NCI-H774 (cell line): Measurements from ENCODE around the gene SSR2.

Experiments
- DNase-seq: peaks from one replicate; lab custom pipeline; 2025; lab: John Stamatoyannopoulos, UW

SSR2 gene

DNA sequence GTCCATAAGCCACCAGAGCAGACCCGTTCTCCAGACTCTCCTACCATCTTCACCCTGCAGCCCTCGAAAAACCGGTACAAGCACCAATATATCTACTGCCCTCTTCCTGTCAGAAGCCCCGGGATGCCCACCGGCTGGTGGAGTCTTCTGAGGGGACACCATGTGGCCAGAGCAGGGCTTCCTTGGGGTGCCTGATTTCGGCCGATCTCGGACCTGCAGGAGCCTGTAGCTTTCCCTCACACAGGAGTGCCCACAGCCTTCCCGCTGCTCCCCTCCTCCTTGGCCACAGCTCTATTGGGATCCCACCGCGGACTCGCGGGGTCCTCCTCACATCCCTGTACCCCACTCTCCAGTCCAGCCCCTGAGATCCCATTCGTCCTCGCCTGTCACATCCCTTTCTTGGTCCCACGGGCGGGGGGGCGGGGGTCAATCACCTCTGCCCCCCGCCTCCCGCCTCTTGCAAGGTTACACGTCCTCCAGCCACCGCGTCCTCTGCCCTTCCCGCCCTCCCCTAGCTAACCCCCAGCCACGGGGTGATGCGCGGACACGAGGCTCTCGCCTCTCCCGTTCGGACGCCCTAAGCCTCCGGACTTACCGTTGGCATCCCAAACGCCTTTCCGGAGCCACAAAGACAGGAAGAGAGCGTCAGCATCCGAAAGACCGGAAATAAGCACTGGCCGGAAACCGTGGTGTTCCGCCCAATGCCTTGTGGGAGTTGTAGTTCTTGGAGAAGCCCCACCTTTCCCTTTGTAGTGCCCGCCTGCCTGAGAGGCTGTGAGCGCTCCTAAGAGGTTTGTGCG lies at the start of gene SSR2:
Gene SSR2 (minus strand): TSS at position 659 of the 800 bp plus-strand sequence. CDS start 784 bp downstream, outside the sequence.
- DNase-seq: peak; percentile 95

DNA sequence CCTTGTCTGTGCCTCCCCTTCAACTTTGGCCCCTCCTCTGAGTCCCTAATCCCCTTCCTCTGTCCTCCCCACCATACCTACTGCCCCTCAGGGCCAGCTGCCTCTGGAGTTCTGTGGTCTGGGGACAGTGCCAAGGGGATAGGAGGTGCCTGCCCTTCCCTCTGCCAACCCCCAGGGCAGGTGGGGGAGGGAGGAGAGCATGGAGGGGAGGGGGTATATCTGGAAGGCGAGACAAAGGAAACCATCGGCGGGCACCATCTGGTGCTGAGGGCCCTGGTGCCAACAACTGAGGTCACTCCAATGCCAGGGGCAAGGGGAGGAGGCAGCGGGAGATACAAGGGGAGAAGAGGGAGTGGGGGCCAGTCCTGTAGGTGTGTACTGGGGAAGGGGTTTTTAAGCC lies 49.8 kb upstream of the SSR2 start:
- no peak for DNase-seq

DNA sequence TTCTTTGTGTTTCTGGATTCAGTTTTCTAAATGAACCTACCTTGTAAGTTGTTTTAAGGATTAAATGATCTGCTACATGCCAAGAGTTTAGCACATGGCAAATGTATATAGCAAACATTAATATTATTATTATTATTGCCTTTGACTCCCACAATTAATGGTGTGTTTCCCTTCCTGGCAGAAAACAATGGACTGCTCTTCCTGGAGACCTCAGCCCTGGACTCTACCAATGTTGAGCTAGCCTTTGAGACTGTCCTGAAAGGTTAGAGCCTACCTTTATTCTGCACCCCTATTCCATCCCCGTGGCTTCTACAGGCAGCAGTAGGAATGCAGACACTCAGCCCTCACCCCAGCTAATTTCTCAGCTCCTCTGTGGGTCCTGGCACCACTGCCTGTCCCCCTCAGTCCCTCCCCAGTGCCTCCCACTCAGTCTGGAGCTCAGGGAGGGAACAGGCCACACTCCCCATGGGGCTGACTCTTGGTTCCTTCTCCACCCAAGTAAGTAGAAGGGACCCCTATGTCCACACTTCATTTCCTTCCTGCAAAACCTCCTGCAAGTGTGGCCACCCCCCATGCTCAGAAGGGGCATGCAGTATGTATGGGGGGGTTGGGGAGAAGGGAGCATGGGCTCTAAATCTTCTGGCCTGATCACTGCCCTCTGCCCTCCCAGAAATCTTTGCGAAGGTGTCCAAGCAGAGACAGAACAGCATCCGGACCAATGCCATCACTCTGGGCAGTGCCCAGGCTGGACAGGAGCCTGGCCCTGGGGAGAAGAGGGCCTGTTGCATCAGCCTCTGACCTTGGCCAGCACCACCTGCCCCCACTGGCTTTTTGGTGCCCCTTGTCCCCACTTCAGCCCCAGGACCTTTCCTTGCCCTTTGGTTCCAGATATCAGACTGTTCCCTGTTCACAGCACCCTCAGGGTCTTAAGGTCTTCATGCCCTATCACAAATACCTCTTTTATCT lies 49.0 kb upstream of the SSR2 start:
- no peak for DNase-seq

DNA sequence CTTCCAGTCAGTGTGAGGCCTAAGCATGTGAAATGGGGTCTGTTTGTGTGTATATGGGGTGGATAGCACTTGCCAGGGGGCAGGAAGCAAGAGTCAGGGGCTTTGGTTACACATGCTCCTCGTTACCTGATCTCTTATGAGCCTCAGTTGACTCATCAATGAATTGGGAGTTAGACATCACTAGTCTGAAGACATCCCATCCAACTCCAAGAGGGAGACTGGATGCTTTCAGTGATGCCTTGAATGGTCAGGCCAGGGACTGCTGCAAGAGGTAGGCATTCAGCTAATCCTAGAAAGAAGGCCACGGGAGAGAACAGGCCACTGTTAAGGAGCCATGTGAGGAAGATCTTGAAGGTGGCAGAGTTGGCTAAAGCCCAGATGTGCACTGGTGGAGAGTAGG lies 46.5 kb upstream of the SSR2 start:
- no peak for DNase-seq

DNA sequence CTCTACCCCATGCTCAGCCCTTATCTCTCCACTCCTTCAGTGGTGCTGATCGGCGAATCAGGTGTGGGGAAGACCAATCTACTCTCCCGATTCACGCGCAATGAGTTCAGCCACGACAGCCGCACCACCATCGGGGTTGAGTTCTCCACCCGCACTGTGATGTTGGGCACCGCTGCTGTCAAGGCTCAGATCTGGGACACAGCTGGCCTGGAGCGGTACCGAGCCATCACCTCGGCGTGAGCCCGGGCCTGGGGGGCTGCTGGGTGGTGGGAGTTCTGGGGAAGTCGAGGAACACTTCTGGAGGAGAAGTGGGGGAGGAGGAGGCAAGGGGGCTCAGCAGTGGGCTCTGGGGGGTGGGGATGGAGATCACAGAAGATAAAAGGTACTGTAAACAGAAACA lies 45.1 kb upstream of the SSR2 start:
- DNase-seq: no peak

DNA sequence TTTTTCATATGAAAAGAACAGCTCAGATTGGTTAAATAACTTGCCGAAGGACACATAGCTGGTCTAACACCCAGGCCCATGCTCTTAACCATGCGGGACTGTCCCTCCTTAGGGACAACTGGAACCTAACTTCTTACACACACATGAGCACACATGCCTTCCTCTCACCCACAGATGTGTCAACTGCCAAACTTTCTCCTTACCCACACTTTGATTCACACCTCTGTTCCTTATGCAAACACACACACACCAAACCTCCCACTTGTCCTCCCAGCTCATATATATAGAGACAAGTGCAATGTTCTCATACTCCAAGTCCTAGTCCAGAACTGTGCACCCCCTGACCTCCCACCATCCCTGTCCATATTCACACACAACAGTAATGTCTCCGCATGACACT lies 44.5 kb upstream of the SSR2 start:
- DNase-seq: no peak

DNA sequence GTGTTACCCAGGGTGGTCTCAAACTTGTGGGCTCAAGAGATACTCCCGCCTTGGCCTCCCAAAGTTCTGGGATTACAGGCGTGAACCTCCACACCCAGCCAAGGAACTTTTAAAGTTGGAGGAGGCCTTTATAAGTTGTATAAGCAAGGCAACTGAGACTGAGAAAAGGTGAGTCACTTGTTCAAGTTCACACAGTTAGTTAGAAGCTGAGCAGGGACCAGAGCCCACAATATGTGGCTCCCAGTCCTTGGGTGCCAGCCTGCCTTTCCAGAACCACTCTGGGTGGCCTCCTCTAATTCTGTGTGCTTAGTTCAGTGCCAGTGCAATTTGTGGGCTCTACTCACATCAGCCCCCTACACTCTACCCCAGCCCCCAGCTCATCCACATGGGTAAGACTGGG lies 43.9 kb upstream of the SSR2 start:
- no peak for DNase-seq

DNA sequence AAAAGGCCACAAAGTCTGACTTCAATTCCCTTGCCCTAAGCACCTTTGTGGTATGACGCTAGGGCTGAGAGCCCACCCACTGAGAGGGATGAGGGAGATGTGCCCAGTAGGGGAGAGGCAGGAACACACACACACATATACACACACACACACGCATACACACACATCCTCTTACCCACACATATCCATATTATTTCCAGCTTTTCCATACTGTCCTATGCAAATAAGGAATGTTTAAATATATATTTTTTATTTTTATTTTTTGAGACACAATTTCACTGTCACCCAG lies 43.2 kb upstream of the SSR2 start:
- no peak for DNase-seq

DNA sequence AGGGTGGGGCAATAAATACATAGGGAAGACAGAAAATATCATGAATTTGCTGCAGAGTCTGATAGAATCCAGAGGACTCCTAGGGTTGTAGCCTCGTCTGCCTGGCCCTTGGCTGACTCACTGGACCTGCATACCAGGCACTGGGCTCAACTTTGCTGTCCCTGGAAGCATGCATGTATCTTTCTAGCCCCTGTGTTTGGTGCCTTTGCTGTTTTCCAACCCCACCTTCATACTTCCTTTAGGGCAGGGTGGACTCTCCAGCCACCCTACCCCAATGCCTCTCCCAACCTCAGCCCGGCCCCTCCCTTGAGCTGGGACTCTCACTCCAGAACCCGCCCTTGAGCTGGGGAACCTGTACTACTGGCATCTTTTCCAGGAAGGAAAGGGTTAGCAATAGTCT lies 41.4 kb upstream of the SSR2 start:
- no peak for DNase-seq

DNA sequence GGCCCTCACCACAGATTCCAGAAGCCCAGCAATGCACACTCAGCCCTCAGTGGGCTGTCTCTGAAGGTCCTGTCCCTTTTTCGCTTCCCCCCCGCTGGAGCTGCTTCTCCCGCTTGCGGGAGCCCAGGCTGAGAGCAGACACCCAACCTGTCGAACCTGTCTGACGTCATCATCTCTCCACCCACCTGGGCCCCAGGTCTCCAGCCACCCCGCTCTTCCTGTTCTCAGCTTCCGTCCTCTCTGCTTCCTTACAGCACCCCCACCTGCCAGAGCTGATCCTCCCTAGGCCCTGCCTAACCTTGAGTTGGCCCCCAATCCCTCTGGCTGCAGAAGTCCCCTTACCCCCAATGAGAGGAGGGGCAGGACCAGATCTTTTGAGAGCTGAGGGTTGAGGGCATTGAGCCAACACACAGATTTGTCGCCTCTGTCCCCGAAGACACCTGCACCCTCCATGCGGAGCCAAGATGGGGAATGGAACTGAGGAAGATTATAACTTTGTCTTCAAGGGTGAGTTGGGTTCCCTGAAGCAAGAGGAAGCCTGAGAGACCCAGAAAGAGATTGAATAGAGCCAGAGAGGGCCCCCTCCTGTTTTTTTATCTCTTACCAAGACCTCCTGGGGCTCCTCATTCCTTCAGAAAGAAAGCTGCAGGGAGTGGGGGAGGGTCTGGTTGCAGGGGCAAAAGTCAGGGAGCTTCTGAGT lies 40.3 kb upstream of the SSR2 start, which contains the start of gene RAB25:
Gene RAB25 (plus strand): TSS at position 224 of the 700 bp plus-strand sequence. CDS start 241 bp downstream, at position 465.
- DNase-seq: peak; percentile 87

DNA sequence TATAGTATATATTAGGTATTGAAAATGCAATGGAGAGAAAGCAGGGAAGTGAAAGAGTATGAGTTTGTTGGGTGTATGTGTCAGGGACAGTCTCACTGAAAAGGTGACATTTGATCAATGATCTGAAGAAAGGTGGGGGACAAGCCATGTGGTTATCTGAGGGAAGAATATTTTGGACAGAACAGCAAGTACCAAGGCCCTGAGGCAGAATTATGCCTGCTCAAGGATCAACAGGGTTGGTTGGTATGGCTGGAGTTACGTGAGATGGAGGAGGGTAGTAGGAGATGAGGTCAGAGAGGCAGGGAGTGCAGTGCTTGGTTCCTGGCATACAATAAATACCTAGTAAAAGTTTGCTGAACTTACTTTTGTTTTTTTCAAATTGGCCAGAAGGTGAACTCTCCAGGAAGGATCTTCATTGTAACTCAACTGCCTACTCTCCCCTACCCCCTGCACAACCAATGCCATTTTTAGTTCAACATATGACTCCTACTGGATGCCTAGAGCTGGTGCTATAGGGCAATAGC lies 35.6 kb upstream of the SSR2 start:
- DNase-seq: no peak

DNA sequence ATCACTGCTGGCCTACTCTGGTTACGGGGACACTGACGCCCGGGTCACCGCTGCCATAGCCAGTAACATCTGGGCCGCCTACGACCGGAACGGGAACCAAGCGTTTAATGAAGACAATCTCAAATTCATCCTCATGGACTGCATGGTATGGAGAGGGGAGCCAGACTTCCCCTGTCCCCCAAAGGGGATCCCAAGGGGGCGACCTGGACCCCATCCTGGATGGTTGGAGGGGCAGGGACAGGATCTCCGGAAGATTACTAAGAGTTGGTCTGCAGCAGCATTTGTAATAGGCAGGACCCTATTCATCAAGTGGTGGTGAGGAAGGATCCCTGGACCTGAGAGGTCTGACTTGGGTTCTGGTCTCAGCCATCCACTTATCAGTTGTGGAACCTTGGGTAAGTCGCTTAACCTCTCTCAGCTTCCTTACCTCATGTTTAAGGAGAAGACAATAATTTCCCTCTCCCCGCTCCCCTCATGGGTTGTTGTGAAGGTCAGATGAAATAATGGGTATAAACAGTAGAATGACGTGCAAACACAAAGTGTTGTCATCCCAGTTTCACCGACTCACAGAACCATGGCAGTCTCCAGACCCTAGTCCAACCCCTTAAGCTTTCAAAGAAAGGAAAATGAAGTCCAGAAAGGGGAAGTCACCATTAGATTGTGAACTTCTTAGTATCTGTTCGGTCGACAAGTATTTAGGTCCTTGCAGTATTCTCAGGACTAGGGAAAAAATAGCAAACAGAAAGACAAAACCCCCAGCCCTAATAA lies 34.7 kb upstream of the SSR2 start:
- DNase-seq: no peak

DNA sequence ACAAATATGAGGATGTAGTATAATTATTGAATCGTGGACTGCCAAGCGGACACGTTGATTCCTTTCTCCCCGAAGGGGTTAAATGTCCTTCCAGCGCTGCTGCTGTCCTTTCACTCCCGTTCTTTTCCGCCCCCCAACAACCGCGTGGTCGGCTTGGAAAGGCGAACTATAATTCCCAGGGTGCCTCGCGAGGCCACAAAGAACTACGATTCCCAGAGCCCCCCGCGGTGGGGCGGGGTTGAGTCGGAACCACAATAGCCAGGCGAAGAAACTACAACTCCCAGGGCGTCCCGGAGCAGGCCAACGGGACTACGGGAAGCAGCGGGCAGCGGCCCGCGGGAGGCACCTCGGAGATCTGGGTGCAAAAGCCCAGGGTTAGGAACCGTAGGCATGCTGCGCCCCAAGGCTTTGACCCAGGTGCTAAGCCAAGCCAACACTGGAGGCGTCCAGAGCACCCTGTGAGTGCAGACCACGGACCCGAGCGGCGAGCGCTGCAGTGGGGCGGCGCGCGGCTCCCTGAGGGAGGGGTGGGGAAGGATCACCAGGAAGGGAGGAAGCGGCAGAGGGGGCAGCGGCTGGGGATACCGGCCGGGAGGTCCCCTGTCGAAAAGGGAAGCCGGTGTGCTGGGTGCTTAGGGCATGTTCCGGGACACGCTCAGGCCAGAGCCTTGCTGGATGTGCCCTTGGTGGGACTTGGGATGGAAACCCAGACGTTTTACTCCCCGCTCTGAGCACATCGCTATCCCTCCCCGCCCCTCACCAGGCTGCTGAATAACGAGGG lies 33.9 kb upstream of the SSR2 start, which contains the start of gene LAMTOR2:
Gene LAMTOR2 (plus strand): TSS at position 283 of the 781 bp plus-strand sequence. CDS start 108 bp downstream, at position 391.
- DNase-seq: peak; percentile 98

DNA sequence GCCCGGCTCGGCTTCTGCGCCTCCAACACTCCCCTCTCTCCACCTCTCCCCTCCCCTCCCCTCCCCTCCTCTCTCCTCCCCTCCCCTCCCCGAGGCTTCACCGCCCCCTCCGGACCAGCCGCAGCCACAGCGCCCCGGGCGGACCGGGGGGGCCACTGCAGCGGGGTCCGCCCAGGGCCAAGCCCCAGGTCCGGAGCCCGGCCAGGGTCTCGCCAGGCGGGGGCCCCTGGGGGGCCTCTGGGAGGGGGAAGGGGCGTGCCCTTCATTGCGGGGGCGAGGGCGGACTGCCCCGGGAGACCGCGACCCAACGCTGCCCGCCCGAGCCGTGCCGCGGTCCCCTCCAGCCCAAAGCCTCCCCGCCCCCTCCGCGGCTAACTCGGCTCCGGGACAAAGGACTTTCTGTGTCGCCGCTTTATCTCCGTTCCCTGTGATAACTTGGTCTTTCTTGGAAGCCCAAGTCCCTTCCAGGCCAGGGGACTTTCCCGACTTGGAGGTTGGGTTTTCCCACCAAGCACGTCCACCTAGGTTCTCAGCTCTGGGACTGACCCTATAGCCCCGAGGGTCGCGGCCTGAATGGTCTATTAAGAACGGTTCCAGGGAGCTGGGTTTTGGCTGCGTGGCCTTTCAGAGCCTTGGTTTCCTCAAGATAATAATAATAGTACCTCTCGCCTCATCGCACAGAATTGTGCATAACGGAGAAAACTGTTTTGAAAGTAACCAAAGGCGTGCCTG lies 33.2 kb upstream of the SSR2 start, which contains the start of gene UBQLN4:
Gene UBQLN4 (minus strand): TSS at position 31 of the 732 bp plus-strand sequence. CDS start 97 bp downstream, outside the sequence.
- DNase-seq: peak; percentile 89

DNA sequence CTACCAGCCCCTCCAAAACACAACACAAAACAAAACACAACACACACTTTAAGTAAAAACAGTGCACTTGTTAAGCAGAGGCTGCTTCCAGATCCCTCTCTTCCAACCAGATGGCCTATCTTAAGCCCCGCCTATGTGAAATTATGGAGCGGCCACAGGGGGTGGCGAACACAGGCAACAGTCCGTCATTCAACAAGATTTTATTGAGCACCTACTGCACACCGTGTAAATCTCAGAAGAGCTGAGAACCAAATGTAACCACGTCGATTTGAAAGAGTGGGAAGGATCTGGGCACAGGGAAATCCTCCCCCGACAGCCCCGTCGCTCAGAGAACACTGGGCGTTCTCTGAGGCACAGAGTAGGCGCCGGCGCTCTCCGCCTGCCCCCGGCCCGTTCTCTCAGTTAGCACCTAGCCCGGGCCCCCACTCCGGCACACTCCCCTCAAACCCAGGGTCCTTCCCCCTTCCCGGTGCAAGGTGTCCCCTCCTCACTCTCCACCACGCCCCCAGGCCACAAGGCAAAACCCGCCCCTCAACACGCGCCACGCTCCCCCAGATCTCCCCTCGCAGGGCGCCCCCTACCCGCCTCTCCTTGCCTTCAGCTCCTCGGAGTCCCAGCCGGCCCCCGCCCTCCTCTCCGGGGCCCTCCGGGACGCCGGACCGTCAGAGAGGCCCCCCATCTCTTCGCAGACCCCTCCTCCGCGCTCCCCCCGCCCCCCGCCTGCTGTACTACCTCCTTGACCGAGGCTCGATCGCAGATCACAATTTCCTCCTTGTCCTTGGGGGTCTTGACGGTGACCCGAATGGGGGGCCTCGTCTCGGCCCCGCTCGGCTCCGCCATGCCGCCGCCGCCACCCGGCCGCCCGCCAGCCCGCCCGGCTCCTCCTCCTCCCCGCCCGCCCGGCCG lies 32.4 kb upstream of the SSR2 start:
- peak; percentile 27 for DNase-seq

DNA sequence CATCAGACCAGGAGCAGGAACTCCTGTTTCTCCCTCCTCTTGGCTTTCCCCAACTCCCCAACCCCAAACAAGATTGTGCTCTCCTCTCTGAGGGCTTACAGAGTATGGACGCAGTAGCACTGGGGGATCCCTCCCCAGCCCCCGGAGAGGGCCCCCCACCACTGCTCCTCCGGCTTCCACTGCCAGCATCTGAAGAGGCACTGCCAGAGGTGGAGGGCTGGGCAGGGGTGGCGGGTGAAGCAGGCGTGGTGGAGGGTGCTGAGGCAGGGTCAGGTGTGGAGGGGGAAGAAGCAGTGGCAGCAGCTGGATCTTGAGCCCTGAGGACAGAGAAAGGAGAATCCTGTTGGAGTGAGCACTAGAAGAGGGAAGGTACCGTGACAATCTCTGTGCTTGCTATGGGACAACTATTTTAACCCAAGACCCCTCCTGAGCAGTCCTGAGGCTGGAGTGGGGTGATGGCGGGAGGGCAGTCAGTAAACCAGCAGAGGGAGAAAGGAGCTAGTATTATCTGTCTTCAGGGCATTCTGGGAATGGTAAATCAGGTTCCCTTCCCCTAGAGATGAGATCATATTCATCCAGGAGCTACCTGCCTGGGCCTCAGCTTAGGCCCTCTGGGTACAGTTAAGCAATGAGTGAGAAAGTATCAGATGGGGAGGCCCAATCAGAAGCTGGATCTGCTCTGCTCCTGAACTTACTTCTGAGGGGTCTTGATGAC lies 30.4 kb upstream of the SSR2 start:
- no peak for DNase-seq

DNA sequence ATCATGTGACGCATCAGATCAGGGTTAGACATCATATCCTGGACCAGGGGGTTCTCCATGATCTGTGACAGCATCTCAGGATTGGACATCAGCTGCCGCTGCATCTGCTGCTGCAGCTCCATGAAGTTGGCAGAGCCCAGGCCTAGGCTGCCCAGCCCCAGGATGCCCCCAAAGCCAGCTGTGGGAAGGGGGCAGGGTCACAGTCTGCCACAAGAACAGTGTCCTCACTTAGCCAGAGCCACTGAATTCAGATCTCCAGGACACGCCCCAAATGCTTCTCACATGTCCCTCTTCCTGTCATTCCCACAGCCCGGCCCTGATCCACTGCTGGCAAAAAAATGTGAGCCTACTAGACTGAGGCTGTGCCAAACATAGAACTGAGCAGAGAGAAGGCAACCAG lies 29.6 kb upstream of the SSR2 start:
- DNase-seq: no peak
